Pons (tissue), 1 donor: ENCODE measurements around the gene YPEL1.

Experiments
- DNase-seq: peaks from one replicate; pipeline ENCODE4 v3.0.0-alpha.2; 2016; ENCODE audit warnings: low spot score

YPEL1 gene, protein sequence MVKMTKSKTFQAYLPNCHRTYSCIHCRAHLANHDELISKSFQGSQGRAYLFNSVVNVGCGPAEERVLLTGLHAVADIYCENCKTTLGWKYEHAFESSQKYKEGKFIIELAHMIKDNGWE

DNA sequence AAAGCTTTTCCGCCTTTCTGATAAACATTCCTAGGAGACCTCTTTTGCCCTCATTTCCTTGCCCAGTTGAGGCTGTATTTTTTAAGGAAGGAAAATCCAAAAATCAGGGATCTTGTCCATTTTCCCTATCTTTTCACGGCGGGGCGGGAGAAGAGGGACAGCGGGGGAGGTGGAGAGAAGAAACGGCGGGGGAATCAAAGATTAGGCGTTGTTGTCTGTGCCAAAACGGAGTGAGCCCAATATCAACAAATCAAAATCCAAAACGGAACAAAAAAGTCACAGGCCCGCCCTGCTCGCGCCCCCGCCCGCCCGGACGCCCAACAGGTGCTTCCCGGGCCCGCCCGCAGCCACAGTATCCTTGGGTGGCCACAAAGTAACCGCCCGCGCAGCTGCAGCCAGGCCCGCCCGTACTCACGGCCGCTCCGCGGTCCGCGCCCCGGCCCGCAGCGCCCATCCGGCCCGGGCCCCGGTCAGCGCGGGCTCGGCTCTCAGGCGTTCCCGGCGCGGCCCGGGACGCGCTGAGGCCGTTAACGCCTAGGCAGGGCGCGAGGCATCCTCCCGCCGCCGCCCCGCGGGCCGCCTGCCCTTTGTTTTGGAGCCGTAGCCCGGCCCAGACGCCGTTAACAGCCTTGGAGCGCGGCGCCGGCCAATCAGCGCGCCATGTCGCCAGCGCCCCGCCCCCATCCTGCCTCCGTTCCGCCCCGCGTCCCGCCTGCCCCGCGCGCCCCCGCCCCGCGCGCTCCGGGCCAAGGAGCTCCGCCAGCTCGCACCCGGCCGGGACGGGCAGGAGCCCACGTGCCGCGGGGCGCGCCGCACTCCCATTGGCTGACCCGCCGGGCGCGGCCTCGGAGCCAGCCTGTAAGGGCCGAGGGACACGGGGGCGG lies at the start of gene YPEL1:
TSS of gene YPEL1 (minus strand) at position 595 of the 884 bp plus-strand sequence. CDS start 25,050 bp downstream, outside the sequence.
- DNase-seq, result peak; percentile 96

DNA sequence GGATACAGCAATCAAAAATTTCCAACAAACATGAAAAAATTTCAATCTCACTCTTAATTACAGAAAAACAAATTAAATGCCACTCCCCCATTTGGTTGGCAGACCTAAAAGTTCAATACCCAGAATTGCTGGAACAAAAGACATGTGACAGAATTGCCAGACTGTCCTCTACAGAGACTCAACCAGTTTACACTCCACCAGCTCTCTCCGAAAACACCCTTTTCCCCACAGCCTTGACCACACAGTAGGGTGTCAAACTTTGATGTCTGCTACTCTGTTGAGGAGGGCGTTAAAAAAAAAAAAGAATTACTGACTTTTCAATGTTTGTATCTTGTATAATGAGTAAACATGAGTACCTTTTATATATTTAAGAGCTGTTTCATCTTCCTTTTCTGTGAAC lies 44.7 kb upstream of the YPEL1 start:
- DNase-seq, result no peak

DNA sequence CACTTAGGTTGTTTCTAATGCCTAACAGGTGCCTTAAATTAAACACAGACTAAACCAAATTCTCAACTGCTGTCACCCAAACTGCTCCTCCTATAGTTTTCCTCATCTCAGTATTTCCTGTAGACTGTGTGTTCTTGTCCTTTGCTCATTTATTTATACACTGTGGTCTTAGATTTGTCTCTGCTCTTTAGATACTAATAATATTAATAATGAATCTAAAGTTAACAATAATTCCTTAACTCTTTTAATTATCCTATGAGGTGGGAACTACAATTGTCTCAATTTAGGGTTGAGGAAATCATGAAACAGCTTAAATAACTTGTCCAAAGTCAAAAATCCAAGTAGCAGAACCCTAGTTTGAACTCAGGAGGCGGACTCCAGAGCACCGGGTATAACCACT lies 43.9 kb upstream of the YPEL1 start:
- DNase-seq, result no peak

DNA sequence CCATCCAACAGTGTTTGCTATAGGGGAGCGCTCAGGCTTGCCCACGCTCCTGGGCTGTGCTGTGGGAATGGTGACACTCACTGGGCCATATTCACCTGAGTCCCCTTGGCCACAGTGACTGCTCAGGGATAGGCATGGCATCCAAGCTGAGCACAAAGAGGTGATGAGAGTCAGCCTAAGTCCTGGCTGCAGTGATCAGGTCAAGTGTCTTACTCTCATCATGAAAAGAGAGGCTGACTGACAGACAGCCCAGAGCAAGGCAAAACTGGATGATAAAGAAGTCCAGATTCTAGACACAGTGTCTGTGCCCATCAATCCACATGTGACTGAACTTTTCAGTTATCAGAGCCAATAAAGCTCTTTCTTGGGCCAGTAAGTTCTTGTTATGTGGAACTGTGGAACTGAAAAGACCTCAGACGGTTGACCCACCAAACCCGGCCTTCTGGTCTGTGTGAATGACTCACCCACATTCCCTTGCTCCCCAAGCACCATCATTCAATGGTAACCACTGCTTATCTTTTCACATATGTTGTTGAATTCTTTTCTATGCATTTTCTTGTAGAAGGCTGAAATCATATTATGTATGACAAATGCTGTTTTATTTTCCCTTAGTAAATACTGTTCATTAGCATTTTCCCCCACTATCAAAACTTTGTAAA lies 43.2 kb upstream of the YPEL1 start:
- DNase-seq, result no peak

DNA sequence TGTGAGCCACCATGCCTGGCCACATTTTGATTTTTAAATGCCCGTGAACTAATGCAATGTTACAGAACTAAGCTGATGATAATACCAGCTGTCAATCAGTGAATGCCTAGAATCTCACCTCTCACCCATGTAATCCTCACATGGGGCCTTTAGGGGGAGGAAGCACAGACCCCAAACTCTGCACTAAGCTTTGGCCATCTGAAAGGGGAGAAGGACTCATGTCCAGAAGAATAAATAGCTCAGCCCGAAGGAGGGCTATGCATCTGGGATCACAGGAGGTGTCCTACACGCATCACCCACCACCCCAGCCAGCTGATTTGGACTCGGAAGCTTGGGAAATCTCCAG lies 36.0 kb upstream of the YPEL1 start:
- no peak for DNase-seq

DNA sequence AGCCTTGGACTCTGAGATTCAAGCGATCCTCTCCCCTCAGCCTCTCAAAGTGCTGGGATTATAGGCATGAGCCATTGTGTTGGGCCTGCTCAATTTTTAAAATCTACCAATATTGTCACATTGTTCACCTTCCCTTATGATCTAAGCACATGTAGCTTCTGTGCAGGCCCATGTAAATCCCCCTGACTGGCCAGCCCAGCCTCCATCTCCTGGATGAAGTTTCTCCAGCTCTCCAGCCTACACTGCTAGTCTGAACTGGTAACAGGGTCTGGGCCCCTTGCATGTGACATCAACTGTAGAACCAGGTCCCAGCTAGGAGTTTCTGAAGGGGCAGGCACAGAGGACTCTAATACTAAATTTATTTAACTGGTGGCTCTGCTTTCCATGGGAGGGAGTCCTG lies 32.8 kb upstream of the YPEL1 start:
- DNase-seq, result no peak

DNA sequence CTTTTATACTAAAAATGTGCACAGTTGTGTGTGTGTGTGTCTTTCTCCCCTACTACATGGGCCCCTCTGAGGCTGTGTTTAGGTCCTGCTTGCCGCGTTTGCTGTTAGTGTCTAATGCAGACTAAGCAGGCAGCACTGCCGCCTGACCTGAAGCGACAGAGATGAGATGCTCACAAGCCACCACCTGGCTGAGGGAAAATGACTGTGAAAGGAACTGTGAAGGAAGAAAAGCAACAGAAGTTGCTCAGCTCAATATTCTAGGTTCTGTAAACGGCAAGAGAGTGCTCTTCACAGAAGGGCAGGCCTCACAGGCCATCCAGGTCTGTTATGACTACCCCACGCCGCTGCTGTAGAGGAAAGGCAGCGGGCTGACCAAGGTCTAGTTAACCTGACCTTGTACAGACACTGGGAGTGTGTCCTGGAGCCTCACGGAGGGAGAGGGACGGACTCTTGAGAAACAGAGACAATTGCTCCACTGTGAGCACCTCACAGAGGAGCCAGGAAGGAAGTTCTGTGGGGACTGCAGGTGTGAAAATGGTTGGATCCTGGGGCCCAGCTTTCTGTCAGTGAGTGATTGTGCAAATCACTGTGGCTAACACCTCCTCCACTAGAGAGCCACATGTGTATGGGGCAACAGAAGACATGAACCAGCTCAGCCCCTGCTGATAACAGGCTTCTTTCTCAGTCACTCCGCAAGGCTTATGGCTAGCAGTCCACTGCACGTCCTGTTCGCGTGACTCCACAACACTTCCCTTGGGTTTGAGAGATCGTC lies 31.3 kb upstream of the YPEL1 start:
- DNase-seq, result no peak

DNA sequence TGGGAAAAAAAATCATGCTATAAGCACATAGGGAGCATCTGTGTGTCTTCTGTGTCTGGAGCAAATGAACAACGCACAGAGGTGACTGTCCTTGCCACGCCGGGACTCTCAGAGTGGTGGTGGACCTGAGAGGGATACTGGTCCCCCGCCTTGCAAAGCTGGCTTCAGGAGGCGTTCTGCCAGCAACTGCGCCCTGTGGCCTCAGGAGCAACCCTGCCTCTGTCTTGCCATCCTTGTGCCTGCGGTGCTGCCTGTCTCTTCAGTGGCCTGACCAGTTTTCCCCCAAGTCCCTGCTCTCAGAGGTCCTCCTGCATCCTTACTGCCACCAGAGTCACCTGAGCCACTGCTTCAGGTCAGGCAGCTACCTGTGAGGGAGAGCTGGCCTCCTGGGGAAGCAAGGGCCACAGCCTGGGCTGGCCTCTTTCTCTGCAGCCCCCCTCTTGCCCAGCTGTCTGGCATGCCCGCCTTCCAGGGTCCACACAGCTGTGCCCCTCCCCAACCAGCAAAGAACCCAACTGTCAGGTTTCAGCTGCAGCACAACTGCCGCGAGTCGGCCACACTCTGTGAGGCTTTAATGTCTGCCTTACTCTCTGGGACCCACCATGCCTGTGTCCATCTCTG lies 30.4 kb upstream of the YPEL1 start:
- no peak for DNase-seq

DNA sequence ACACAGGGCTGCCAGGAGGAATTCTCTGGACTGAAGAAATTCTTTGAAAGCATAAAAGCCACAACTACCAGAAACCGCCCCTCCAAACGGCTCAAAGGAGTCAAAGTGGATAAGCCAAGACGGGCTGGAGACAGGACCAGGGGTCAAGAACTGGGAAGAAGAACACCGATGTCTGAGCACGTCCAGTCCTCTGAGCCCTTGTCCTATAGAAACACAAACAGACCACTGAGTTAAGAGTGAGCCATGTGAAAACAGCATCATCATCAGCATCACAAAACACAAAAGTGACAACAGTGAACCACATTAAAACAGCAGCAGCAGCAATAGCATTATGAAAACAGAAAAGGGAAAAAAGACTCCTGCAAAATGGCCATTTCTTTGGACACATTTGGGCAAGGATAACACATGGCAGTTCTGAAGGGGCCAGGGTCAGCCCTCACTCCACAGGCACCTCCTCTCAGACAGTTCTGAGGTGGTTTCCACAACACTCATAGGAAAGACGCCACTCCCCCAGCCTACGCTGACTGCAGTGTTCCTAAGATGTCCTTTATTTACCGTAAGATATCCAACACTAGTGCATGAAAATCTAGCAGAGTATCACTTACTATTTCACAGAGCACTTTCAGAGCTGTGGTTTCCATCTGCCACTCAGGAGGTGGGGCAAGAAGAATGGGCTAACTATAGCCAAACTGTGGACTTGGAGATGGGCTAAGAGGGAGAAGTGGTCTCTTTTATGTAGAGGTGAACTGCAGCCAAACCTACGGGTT lies 28.6 kb upstream of the YPEL1 start:
- DNase-seq, result no peak

DNA sequence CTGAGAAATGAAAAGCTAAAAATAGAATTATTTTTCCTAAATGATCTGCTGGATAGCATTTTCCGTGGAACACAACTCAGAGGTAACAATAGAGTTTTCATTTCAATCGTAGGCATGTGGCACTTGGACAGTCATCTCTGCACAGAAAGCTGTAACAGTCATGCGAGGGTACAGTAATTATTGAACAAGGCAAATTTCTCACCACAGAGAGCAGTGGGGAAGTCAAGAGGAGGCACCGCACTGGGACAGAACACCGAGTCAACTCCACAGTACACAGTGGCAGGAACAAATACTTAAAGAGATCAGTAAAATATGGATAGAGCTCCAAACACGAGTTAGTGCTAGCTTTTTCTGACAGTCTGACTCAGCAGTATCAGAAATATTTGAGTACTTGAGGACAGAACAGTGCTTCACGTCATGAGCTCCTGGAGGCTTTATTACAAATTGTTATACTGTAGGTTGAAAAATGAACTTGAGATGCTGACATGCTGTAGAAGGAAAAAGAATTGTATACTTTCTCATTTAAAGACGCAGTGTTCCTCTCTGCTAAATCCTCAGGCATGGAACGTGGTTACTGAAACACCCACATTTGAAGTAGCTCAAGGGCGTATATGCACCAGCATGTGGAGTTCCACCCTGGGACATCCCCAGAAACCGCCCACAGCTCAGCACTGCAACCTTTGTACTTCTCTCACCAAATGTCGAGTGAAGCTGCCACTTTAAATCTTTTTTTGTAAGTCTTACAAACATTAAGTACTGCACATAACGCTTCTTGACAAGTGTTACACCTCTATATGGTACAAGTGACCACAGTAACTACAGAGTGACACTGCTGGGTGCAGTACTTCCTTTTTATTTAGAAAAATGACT lies 27.4 kb upstream of the YPEL1 start:
- DNase-seq, result no peak

DNA sequence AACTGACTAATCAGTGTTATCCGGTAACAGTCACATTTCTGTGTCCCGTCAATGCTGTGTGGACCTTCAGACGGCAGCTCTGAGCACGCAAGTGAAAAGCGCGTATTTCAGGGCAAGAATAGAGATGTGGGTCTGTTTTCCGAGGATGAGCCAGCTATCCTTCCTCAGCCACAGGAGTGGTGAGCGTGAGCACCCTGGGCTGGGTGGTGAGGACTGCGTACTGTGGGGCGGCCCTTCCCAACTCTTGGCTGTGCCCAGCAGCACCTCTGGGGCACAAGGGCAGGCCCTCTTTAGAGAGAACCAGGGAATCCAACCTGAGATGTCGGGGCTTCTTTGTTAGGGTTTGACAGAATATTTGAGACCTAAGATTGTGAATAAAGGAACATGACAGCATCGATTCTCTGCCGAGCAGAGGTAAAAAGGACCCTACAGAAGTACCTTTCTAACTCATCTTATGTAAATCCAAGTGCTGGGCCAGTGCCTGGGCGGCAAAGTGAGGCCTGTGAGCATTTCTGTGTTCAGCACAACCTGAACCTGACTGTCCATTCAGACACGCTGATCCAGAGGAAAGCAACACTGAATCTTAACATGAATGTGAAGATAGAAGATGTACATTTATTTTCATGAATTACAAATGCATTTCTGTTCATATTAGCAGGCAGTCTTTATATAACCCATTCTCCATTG lies 26.5 kb upstream of the YPEL1 start:
- no peak for DNase-seq

DNA sequence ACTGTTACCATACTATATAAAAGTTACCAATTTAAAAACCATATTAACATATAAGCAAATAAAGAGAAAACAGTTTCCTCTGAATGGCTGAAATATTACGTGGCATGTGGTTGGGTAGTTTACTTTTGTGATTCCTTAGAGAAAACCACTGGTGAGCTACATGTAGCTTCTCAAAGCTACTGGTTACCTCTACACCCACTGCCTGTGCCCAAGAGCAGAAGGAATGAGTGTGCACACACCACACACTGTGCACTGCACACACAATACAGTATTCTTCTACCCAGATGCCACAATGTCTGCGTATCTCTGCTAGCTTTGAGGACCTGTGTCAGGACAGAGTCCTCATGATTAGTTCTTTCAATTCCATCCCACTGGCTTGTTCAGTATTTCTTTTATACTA lies 25.5 kb upstream of the YPEL1 start:
- DNase-seq, result peak; percentile 52

DNA sequence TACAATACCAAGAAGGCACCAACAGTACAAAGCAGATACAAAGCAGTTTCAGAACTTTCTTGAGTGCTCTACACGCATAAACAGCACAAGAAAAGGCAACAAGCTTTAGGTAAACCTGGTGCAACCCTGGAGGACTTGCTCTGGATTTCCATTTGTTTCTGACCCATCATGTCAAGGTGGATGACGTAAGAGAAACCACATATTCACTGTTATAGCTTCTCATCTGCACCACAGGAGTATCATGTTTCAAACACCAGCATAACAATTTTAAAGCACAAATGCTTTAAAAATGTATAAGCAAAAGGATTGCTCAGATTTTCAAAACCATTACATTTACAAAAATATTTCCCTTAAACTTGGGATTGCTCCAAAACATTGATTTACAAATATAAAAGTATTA lies 25.0 kb upstream of the YPEL1 start:
- no peak for DNase-seq

DNA sequence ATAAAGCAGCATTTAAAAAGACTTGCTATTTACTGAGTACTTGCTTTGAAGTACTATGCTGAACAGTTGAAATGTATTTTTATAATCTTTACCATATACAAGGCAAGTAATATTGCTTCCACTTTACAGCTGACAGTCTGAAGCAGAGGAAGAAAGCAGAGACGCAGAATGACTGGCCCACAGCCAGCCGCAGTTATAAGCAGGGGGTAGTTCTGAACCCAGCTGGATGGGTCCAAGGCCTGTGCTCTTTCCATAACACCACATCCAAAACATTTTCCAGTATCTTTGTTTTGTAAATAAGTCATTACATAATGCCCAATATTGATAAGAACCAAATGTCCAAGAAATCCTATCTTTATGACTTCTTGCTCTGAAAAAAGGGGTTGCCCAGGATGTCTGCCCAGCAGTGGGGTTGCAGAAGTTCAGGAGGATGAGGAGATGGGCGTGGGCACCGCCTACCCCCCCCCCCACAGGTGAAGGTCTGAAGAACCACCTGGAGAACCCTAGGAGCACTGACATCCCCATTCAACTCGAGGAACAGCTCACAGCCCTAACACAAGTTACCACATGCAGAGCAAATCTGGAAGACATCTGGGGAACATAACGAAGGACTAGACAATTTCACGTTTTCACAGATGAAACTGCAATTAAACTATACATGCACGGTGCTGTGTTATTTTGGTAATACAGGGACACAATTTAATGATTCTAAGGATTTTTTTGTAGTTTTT lies 24.2 kb upstream of the YPEL1 start:
- DNase-seq, result no peak

DNA sequence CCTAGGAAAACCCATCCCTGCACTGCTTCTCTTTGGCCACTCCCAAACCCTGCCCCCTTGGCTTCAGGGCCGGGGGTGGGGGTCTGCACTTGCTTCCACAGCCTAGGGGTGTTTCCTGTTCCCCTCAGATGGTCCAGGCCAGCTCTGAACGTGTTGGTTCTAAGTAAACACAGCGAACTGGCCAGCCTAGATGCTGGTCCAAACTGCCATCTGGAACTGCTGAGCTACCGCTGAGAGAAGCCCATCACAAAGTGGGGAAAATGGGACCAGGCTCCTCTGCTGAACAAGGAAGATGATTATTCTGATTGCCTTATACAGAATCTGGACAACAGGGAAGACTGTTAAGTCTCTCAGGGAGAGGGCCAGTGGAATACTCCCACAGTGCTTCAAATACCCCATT lies 23.5 kb upstream of the YPEL1 start:
- peak; percentile 61 for DNase-seq

DNA sequence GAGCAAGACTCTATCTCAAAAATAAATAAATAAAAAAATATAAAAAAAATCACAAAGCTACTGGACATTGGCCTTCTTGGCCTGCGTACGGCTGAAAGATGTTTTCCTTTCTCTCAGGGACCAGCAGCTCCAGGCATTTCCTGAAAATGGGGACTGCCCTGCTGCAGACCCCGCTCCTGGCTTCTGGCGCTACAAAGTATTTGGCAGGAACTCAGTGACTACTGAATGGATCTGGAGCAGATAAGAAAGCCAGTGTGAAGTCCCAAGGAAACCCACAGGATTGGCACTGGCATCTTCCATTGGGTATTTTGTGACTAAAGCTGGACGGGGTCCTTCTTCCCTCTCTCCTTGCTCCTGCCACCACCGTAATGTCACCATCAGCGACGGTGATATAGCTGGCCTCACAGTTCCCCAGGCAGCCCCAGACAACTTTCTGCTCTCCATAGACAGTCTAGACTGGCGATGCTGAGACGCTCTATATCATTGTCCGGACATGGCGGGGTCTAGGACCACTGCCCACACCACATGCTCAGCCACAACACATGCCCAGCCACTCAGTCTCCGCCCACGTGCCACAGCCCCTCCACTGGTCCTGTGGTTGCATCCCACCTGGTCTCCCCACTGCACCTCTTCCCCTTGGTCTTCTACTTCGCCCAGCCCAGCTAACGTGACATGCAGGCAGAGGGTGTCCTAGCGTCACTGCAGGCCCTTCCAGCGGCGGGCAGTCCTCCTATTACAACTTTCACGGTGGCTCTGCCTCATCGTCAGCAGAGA lies 22.7 kb upstream of the YPEL1 start:
- DNase-seq, result no peak

DNA sequence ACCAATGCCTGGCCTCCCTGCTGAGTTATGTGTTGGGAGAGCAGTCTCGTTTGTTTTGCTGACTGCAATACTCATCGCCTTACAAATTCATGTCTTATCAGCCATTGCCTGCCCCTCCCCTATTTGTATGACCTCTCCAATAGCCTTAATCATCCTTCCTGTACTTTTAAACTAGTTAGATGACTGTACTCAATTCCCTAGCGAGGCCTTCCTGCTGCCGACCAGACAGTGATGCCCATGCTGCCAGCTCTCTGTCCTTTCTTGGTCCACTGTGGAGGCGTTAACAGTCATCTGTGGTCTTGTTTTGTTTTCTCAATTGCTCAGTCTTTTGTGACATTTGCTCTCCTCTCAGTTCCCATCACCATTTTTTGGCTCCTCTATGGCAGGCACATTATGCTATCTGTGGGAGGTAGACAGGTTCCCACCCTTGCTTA lies 20.3 kb upstream of the YPEL1 start:
- no peak for DNase-seq

DNA sequence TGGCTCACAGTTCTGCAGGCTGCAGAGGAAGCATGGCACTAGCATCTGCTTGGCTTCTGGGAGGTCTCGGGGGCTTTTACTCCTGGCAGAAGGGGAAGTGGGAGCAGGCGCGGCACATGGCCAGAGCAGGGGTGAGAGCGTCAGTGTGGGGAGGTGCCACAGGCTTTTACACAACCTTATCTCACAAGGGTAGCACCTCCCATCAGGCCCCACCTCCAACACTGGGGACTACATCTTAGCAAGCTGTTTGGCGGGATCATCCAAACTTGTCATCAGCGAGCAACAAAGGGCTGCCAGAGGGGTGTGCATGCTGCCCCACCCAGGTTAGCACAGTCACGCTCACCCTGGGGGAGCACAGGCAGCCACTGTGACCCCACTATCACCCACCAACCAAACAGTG lies 18.9 kb upstream of the YPEL1 start:
- DNase-seq, result no peak
